ENCODE results near the gene MT1E. TPM values are rescaled to one million over a fixed set of nuclear protein-coding genes. Genes with fewer than 3 reads are reported as not detected.

MT1E gene
- total RNA-seq, 1 experiment from 2014 or later = not detected

DNA sequence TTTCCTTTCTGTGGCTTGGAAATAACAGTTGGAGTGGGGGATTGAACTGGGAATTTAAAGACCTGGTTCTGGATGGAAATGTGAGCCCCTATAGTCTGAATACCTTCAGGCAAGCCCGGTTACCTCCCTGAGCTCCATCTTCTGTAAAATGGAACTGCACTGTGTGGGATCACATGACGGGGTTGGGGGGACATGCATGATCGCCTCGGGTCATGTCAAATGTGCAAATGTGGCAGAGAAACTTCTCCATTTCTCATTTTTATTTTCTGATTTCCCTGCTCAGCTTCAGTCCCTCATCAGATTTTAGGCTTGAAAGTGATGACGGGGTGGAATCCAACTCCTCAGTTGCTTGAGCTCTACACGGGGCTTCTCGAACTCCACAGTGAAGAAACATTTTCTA is 27.6 kb downstream of the MT1E start:
- Histone ChIP-seq H3K36me3 (ENCODE audit: low read depth, low read length) (no peaks in the 10 kb centered on the region), H2AFZ (ENCODE audit: low read length) (no peak overlapping the region), H3K9me2 (replicated peaks; ENCODE audit: low read length) (no peaks in the 10 kb centered on the region), H3K79me2 (ENCODE audit: low read length) (no peaks in the 10 kb centered on the region), H3K4me2 (ENCODE audit: low read length) (no peak overlapping the region), H3K4me1 (ENCODE audit: insufficient read depth, low read length) (peaks cover 22% of the 10 kb centered on the region), H3K27me3 (ENCODE audit: low read length) (no peaks in the 10 kb centered on the region), H3K9me3 (ENCODE audit: low read length) (no peaks in the 10 kb centered on the region), H4K20me1 (ENCODE audit: low read length) (no peaks in the 10 kb centered on the region), H3F3A (ENCODE audit: low read length, unreplicated experiment) (no peaks in the 10 kb centered on the region), H3K9ac (ENCODE audit: low read length) (no peak overlapping the region), H3K27ac (ENCODE audit: low read length) (no peak overlapping the region), H3K4me3 (ENCODE audit: low read length) (no peak overlapping the region)
- no TSS peak for BruUV-seq (replicated peaks)
- CTCF ChIA-PET = no interaction called here
- POLR2A ChIA-PET (ENCODE audit: unreplicated experiment) = no interaction called here
- DNase-seq (no peak), ATAC-seq (no peak)
- intact Hi-C loops (cut with micrococcal nuclease) = loop anchor here (10.0 kb wide), 1 partner anchor 48 kb away; the partner anchor contains the start of gene MT2A
- no peak for TF ChIP-seq EZH2phosphoT487 (IDR thresholded peaks at IDR 0.05; ENCODE audit: borderline replicate concordance, low read length)
- TF ChIP-seq, protein P1, sequence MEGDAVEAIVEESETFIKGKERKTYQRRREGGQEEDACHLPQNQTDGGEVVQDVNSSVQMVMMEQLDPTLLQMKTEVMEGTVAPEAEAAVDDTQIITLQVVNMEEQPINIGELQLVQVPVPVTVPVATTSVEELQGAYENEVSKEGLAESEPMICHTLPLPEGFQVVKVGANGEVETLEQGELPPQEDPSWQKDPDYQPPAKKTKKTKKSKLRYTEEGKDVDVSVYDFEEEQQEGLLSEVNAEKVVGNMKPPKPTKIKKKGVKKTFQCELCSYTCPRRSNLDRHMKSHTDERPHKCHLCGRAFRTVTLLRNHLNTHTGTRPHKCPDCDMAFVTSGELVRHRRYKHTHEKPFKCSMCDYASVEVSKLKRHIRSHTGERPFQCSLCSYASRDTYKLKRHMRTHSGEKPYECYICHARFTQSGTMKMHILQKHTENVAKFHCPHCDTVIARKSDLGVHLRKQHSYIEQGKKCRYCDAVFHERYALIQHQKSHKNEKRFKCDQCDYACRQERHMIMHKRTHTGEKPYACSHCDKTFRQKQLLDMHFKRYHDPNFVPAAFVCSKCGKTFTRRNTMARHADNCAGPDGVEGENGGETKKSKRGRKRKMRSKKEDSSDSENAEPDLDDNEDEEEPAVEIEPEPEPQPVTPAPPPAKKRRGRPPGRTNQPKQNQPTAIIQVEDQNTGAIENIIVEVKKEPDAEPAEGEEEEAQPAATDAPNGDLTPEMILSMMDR (conservative IDR thresholded peaks at IDR 0.05; ENCODE audit: low read depth, low read length) = no peak
- no peak for TF ChIP-seq EZH2 (IDR thresholded peaks at IDR 0.05; ENCODE audit: low read length, unreplicated experiment)

DNA sequence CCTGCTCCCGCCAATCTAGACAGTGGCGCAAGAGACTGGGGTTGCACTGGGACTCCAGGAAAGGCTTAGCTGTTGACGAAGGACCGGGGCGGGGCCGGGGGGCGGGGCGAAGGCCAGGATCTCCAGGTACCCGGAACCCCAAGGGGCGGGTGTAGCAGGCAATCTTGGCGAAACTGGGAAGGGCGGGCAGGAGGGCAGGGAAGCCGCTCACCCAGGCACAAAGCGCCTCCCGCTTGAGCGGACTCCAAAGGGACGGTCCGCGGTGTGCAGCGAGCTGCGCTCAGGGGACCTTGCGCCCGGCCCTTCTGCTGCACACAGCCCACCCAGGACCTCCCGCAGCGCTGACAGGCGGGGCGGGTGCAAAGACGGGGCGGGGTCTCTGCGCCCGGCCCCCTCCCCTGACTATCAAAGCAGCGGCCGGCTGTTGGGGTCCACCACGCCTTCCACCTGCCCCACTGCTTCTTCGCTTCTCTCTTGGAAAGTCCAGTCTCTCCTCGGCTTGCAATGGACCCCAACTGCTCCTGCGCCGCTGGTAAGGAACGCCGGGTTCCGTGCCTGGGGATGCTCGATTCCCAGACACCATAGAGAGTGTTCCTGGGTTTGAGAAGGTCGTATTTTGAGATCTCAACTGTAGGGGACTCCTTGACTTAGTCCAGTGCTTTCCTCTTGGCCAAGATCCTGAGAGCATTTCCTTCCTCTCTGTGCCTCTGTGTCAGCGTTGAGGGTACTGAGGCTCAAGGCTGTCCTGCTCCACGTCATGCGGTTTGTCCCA is 32.2 kb downstream of the MT1E start, which contains the start of gene MT1F:
TSS of gene MT1F (plus strand) at position 405 of the 772 bp plus-strand sequence. CDS start at position 505, 100 bp downstream.
- no peaks in the 10 kb centered on the region for H3K79me2 ChIP-seq (ENCODE audit: low read length)
- H3K36me3 ChIP-seq (ENCODE audit: low read depth, low read length) = no peaks in the 10 kb centered on the region
- no peaks in the 10 kb centered on the region for H4K20me1 ChIP-seq (ENCODE audit: low read length)
- H3K4me2 ChIP-seq (ENCODE audit: low read length) = peak within 1 kb of the TSS; percentile 98
- POLR2A ChIA-PET (ENCODE audit: unreplicated experiment) = interaction anchor here (0.6 kb wide), 1 partner anchor 54 kb away, joined by 9 read pairs; no protein-coding TSS in a partner anchor
- H3K9ac ChIP-seq (ENCODE audit: low read length) = peak within 1 kb of the TSS; percentile 51
- H3K9me3 ChIP-seq (ENCODE audit: low read length) = no peaks in the 10 kb centered on the region
- no peaks in the 10 kb centered on the region for H3K9me2 ChIP-seq (replicated peaks; ENCODE audit: low read length)
- CTCF ChIA-PET = interaction anchor here (0.6 to 0.7 kb wide), 3 partner anchors 48 to 206 kb away, joined by 3 to 6 read pairs (median 5); partner anchors contain the start of genes NUDT21 and OGFOD1
- no peaks in the 10 kb centered on the region for H3F3A ChIP-seq (ENCODE audit: low read length, unreplicated experiment)
- peak; percentile 76 for DNase-seq
- intact Hi-C loops (cut with micrococcal nuclease) = loop anchor here (10.0 kb wide), 1 partner anchor 53 kb away; the partner anchor contains the start of gene MT2A
- H2AFZ ChIP-seq (ENCODE audit: low read length) = peak within 1 kb of the TSS; percentile 94
- TSS peak; percentile 80 for BruUV-seq (replicated peaks)
- 0 out of 2 replicates have a peak within 1 kb of the TSS, but pooled peaks have one; percentile 1 for H3K27ac ChIP-seq (ENCODE audit: low read length)
- peak; percentile 94 for ATAC-seq
- H3K4me3 ChIP-seq (ENCODE audit: low read length) = peak within 1 kb of the TSS; percentile 83
- H3K27me3 ChIP-seq (ENCODE audit: low read length) = no peaks in the 10 kb centered on the region
- TF ChIP-seq, protein P1 (conservative IDR thresholded peaks at IDR 0.05; ENCODE audit: low read depth, low read length) = no peak
- TF ChIP-seq EZH2phosphoT487 (IDR thresholded peaks at IDR 0.05; ENCODE audit: borderline replicate concordance, low read length) = no peak
- TF ChIP-seq EZH2 (IDR thresholded peaks at IDR 0.05; ENCODE audit: low read length, unreplicated experiment) = no peak
- peaks cover 9% of the 10 kb centered on the region; the same call in 1 of the 2 replicates for H3K4me1 ChIP-seq (ENCODE audit: insufficient read depth, low read length)

Data from PC-3 (cell line).